Measurements from ENCODE around the gene BRPF3. TPM values are rescaled to one million over a fixed set of nuclear protein-coding genes. Genes with fewer than 3 reads are reported as not detected.

The BRPF3 gene
- polyA plus RNA-seq, 3 donors: 1.1 to 9.2 (median 1.3) TPM

DNA sequence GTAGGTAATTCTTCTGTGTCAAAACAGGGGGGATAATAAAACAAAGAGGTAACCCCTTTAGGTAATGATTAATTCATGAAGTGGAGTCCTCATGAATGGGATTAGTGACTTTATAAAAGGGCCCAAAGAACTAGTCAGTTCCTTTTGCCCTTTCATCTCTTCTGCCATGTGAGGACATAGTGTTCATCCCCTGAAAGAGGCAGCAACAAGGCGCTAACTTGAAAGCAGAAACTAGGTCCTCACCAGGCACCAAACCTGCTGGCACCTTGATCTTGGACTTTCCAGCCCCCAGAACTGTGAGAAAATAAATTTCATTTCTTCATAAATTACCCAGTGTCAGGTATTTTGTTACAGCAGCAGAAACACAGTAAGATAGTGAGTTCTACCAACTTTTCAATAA is 16.4 kb upstream of the BRPF3 start:
- Histone ChIP-seq H2AFZ (ENCODE audit: insufficient read depth, low read depth, low read length, poor library complexity, severe bottlenecking) (no peak overlapping the region), H3K27me3 (ENCODE audit: control insufficient read depth in 2 of 2, insufficient read depth in 2 of 2, low read length in 2 of 2) (no peaks in the 10 kb centered on the region), H3K9me3 (replicated peaks in 1 of 2; ENCODE audit: control insufficient read depth in 1 of 2, insufficient read depth in 1 of 2, low read length in 2 of 2) (peaks cover 0 to 14% of the 10 kb centered on the region in 2 donors), H4K20me1 (ENCODE audit: insufficient read depth, low read length) (no peaks in the 10 kb centered on the region), H3K4me1 (ENCODE audit: control insufficient read depth in 1 of 2, insufficient read depth in 2 of 2, low read length in 2 of 2) (peaks cover 5 to 7% of the 10 kb centered on the region in 2 donors), H3K36me3 (replicated peaks in 1 of 2; ENCODE audit: control insufficient read depth in 1 of 2, insufficient read depth in 2 of 2, low read length in 2 of 2) (no peaks in the 10 kb centered on the region), H3K79me2 (ENCODE audit: insufficient read depth, low read length) (no peaks in the 10 kb centered on the region), H3K4me2 (replicated peaks; ENCODE audit: extremely low read depth, low read length, poor library complexity, severe bottlenecking) (no peak overlapping the region), H3K9ac (ENCODE audit: insufficient read depth, low read length, poor library complexity, severe bottlenecking) (no peak overlapping the region), H3K4me3 (replicated peaks in 1 of 3; ENCODE audit: low read depth in 2 of 3, low read length in 3 of 3) (no peak overlapping the region), H3K27ac (ENCODE audit: low read depth in 1 of 2, low read length in 2 of 2) (no peak overlapping the region)
- no peak overlapping the region for H3K27ac Mint-ChIP-seq
- H3K9me3 Mint-ChIP-seq: peaks cover 15 to 22% (median 19%) of the 10 kb centered on the region in 7 donors
- peaks cover 1 to 3% (median 3%) of the 10 kb centered on the region in 3 donors for H3K27me3 Mint-ChIP-seq (ENCODE audit: low read depth in 3 of 3)
- no peak overlapping the region for H3K4me3 Mint-ChIP-seq
- 100% methylated on average over 1 of the region's 1 CpG for WGBS (ENCODE audit: insufficient coverage)
- DNase-seq: no peak
- intact Hi-C loops (cut with micrococcal nuclease): loop anchor here in 1 of 2 donors (5.0 kb wide), 1 partner anchor 33 kb away; no protein-coding TSS in a partner anchor
- H3K4me1 Mint-ChIP-seq: peaks cover 6% of the 10 kb centered on the region
- TF ChIP-seq, protein P1, sequence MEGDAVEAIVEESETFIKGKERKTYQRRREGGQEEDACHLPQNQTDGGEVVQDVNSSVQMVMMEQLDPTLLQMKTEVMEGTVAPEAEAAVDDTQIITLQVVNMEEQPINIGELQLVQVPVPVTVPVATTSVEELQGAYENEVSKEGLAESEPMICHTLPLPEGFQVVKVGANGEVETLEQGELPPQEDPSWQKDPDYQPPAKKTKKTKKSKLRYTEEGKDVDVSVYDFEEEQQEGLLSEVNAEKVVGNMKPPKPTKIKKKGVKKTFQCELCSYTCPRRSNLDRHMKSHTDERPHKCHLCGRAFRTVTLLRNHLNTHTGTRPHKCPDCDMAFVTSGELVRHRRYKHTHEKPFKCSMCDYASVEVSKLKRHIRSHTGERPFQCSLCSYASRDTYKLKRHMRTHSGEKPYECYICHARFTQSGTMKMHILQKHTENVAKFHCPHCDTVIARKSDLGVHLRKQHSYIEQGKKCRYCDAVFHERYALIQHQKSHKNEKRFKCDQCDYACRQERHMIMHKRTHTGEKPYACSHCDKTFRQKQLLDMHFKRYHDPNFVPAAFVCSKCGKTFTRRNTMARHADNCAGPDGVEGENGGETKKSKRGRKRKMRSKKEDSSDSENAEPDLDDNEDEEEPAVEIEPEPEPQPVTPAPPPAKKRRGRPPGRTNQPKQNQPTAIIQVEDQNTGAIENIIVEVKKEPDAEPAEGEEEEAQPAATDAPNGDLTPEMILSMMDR (IDR thresholded peaks at IDR 0.05): no peak
- H3K36me3 Mint-ChIP-seq: peaks cover 0 to 6% of the 10 kb centered on the region in 2 donors

DNA sequence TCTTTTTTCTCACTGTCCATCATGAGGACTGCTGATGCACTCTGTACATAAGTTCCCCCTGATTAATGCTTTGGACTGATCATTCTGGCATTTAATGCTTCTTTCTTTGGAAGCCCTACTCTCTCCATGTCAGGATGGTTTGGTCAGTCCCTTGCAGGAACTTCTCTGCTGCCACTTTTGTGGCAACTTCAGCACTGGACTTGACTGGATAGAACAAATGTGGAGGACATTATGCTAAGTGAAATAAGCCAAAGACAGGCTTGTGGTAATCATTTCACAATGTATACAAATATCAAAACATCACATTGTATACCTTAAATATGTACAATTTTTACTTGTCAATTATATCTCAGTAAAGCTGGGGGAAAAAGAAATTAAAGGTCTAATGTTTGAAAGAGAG is 12.2 kb upstream of the BRPF3 start:
- TF ChIP-seq, protein P1 (IDR thresholded peaks at IDR 0.05): no peak
- no peak overlapping the region for H3K4me3 ChIP-seq (replicated peaks in 1 of 3; ENCODE audit: low read depth in 2 of 3, low read length in 3 of 3)
- Mint-ChIP-seq H3K27ac (no peak overlapping the region), H3K36me3 (peaks cover 0 to under 1% of the 10 kb centered on the region in 2 donors), H3K9me3 (peaks cover 0 to 17% (median 8%) of the 10 kb centered on the region in 7 donors), H3K27me3 (ENCODE audit: low read depth in 3 of 3) (peaks cover 1 to 3% (median 2%) of the 10 kb centered on the region in 3 donors), H3K4me1 (peaks cover 19% of the 10 kb centered on the region), H3K4me3 (no peak overlapping the region)
- H4K20me1 ChIP-seq (ENCODE audit: insufficient read depth, low read length): no peaks in the 10 kb centered on the region
- intact Hi-C loops (cut with micrococcal nuclease): loop anchor here in 1 of 2 donors (5.0 kb wide), 1 partner anchor 37 kb away; no protein-coding TSS in a partner anchor
- no peak overlapping the region for H3K27ac ChIP-seq (ENCODE audit: low read depth in 1 of 2, low read length in 2 of 2)
- no peaks in the 10 kb centered on the region for H3K79me2 ChIP-seq (ENCODE audit: insufficient read depth, low read length)
- no peak overlapping the region for H3K9ac ChIP-seq (ENCODE audit: insufficient read depth, low read length, poor library complexity, severe bottlenecking)
- DNase-seq: no peak
- peaks cover 11 to 18% of the 10 kb centered on the region in 2 donors for H3K4me1 ChIP-seq (ENCODE audit: control insufficient read depth in 1 of 2, insufficient read depth in 2 of 2, low read length in 2 of 2)
- H3K4me2 ChIP-seq (replicated peaks; ENCODE audit: extremely low read depth, low read length, poor library complexity, severe bottlenecking): no peak overlapping the region
- H3K9me3 ChIP-seq (replicated peaks in 1 of 2; ENCODE audit: control insufficient read depth in 1 of 2, insufficient read depth in 1 of 2, low read length in 2 of 2): peaks cover 0 to 7% of the 10 kb centered on the region in 2 donors
- no peaks in the 10 kb centered on the region for H3K27me3 ChIP-seq (ENCODE audit: control insufficient read depth in 2 of 2, insufficient read depth in 2 of 2, low read length in 2 of 2)
- no peak overlapping the region for H2AFZ ChIP-seq (ENCODE audit: insufficient read depth, low read depth, low read length, poor library complexity, severe bottlenecking)
- H3K36me3 ChIP-seq (replicated peaks in 1 of 2; ENCODE audit: control insufficient read depth in 1 of 2, insufficient read depth in 2 of 2, low read length in 2 of 2): no peaks in the 10 kb centered on the region

All from CD14-positive monocyte (primary cell).